Effector CD4-positive, alpha-beta T cell (primary cell): ENCODE results near the gene CFAP206. TPM values are rescaled to one million over a fixed set of nuclear protein-coding genes. Genes with fewer than 3 reads are reported as not detected.
A peak's percentile ranks its signal among the peaks of the same experiment; 100 is the strongest.

ENCODE experiments used
- DNase-seq: peaks from one replicate; pipeline ENCODE4 v3.0.0-alpha.2; 2020
- total RNA-seq: gene quantifications from one replicate; lab custom pipeline; 2026; lab: John Stamatoyannopoulos, UW

CFAP206 gene
- not detected for total RNA-seq

GRCh38 chr6:87407901-87408720 is at the start of gene CFAP206:
Gene CFAP206, plus strand, starts transcription at chr6:87407972. Its CDS starts 1,868 bp downstream, at chr6:87409840.
- DNase-seq, result peak; percentile 69

- no peak for DNase-seq
These were observed 43.0 kb upstream of the CFAP206 start for GRCh38 chr6:87364602-87365252.

- DNase-seq, result no peak
These were observed 41.5 kb upstream of the CFAP206 start for GRCh38 chr6:87366072-87366827.

GRCh38 chr6:87366899-87367298 is 40.9 kb upstream of the CFAP206 start:
- no peak for DNase-seq

- no peak for DNase-seq
These were observed 34.4 kb upstream of the CFAP206 start for GRCh38 chr6:87373377-87373776.

GRCh38 chr6:87375315-87375714 is 32.5 kb upstream of the CFAP206 start:
- no peak for DNase-seq

GRCh38 chr6:87376643-87377042 is 31.1 kb upstream of the CFAP206 start:
- DNase-seq, result no peak

GRCh38 chr6:87378947-87379346 is 28.8 kb upstream of the CFAP206 start:
- DNase-seq, result no peak

- no peak for DNase-seq
These were observed 24.9 kb upstream of the CFAP206 start for GRCh38 chr6:87382861-87383260.

GRCh38 chr6:87384038-87384437 is 23.7 kb upstream of the CFAP206 start:
- DNase-seq, result no peak

- DNase-seq, result no peak
These were observed 23.3 kb upstream of the CFAP206 start for GRCh38 chr6:87384449-87384848.

- DNase-seq, result no peak
These were observed 16.4 kb upstream of the CFAP206 start for GRCh38 chr6:87391334-87391733.

GRCh38 chr6:87393026-87393622 is 14.6 kb upstream of the CFAP206 start:
- DNase-seq, result peak; percentile 14

GRCh38 chr6:87395431-87395830 is 12.3 kb upstream of the CFAP206 start:
- DNase-seq, result no peak

GRCh38 chr6:87396595-87397392 is 11.0 kb upstream of the CFAP206 start:
- no peak for DNase-seq

- DNase-seq, result no peak
These were observed 10.1 kb upstream of the CFAP206 start for GRCh38 chr6:87397656-87398055.

- no peak for DNase-seq
These were observed 5.9 kb upstream of the CFAP206 start for GRCh38 chr6:87401832-87402231.

- DNase-seq, result no peak
These were observed 241 bp upstream of the CFAP206 start for GRCh38 chr6:87407561-87407900.

- DNase-seq, result no peak
These were observed 966 bp downstream of the CFAP206 start for GRCh38 chr6:87408721-87409155.

GRCh38 chr6:87419266-87419665 is 11.5 kb downstream of the CFAP206 start:
- no peak for DNase-seq

GRCh38 chr6:87420360-87420759 is 12.6 kb downstream of the CFAP206 start:
- DNase-seq, result no peak

- no peak for DNase-seq
These were observed 13.8 kb downstream of the CFAP206 start for GRCh38 chr6:87421576-87421975.
